WERI-Rb-1 (cell line): ENCODE results near the gene RB1.

Source experiments
- DNase-seq: peaks from one replicate; pipeline ENCODE4 v3.0.0-alpha.2; 2020
- H3K27ac ChIP-seq: fragments of 250-450 bp; sonication (Bioruptor Pico); 2 replicates; pipeline ENCODE4 v1.5.1; 2020; ENCODE audit warnings: mild to moderate bottlenecking, moderate library complexity
- H3K27me3 ChIP-seq: fragments of 250-450 bp; sonication (Bioruptor Pico); 2 replicates; pipeline ENCODE4 v1.5.1; 2021; ENCODE audit warnings: mild to moderate bottlenecking, low read depth, moderate library complexity; ENCODE audit not compliant: insufficient read depth, severe bottlenecking
- H3K36me3 ChIP-seq: fragments of 250-450 bp; sonication (Bioruptor Pico); 2 replicates; pipeline ENCODE4 v1.5.1; 2020; ENCODE audit warnings: mild to moderate bottlenecking, moderate library complexity
- H3K4me3 ChIP-seq: 2 replicates; pipeline ENCODE4 v1.5.1; 2011; ENCODE audit warnings: low read depth, mild to moderate bottlenecking, control low read depth, low read length
- H3K9me3 ChIP-seq: fragments of 250-450 bp; sonication (Bioruptor Pico); 2 replicates; pipeline ENCODE4 v1.5.1; 2021; ENCODE audit warnings: mild to moderate bottlenecking, moderate library complexity; ENCODE audit not compliant: severe bottlenecking
- CTCF ChIP-seq: IDR thresholded peaks from 2 replicates; pipeline ENCODE4 v1.5.1; 2011; ENCODE audit warnings: low read depth, mild to moderate bottlenecking, control low read depth, inconsistent platforms, low read length

Gene RB1

GRCh38 chr13:48319531-48320398 lies 16.2 kb downstream of the RB1 start:
- H3K4me3 ChIP-seq: no peak overlapping the region
- no peaks in the 10 kb centered on the region for H3K27me3 ChIP-seq
- no peaks in the 10 kb centered on the region for H3K9me3 ChIP-seq
- TF ChIP-seq CTCF: no peak
- no peak for DNase-seq
- no peak overlapping the region for H3K27ac ChIP-seq
- no peaks in the 10 kb centered on the region for H3K36me3 ChIP-seq

GRCh38 chr13:48320399-48320790 lies 16.8 kb downstream of the RB1 start:
- Histone ChIP-seq H3K9me3 (no peaks in the 10 kb centered on the region), H3K27ac (no peak overlapping the region), H3K36me3 (no peaks in the 10 kb centered on the region), H3K4me3 (no peak overlapping the region), H3K27me3 (no peaks in the 10 kb centered on the region)
- DNase-seq: no peak
- no peak for TF ChIP-seq CTCF

GRCh38 chr13:48320891-48321510 lies 17.4 kb downstream of the RB1 start:
- H3K9me3 ChIP-seq: no peaks in the 10 kb centered on the region
- no peak for DNase-seq
- H3K27ac ChIP-seq: no peak overlapping the region
- no peak overlapping the region for H3K4me3 ChIP-seq
- no peaks in the 10 kb centered on the region for H3K27me3 ChIP-seq
- no peaks in the 10 kb centered on the region for H3K36me3 ChIP-seq
- no peak for TF ChIP-seq CTCF

- no peak for DNase-seq
- TF ChIP-seq CTCF: no peak
- no peak overlapping the region for H3K4me3 ChIP-seq
- no peak overlapping the region for H3K27ac ChIP-seq
- H3K9me3 ChIP-seq: no peaks in the 10 kb centered on the region
- no peaks in the 10 kb centered on the region for H3K36me3 ChIP-seq
- no peaks in the 10 kb centered on the region for H3K27me3 ChIP-seq
Measured at GRCh38 chr13:48322294-48322693, 18.7 kb downstream of the RB1 start.

- no peak overlapping the region for H3K27ac ChIP-seq
- H3K9me3 ChIP-seq: no peaks in the 10 kb centered on the region
- no peak overlapping the region for H3K4me3 ChIP-seq
- no peaks in the 10 kb centered on the region for H3K27me3 ChIP-seq
- H3K36me3 ChIP-seq: no peaks in the 10 kb centered on the region
- no peak for TF ChIP-seq CTCF
- DNase-seq: no peak
Measured at GRCh38 chr13:48333976-48334375, 30.4 kb downstream of the RB1 start.
